H1 (cell line): ENCODE measurements around the gene LIPA. TPM values are rescaled to one million over a fixed set of nuclear protein-coding genes. Genes with fewer than 3 reads are reported as not detected.

ENCODE experiments used
- ATF2 ChIP-seq: IDR thresholded peaks from 2 replicates; pipeline ENCODE4 v1.6.1; 2012; ENCODE audit warnings: low read length, inconsistent platforms
- CREB1 ChIP-seq: IDR thresholded peaks from 2 replicates; pipeline ENCODE4 v1.6.1; 2012; ENCODE audit warnings: inconsistent platforms
- CTBP2 ChIP-seq: IDR thresholded peaks from 2 replicates; pipeline ENCODE4 v1.7.0; 2011; ENCODE audit warnings: borderline replicate concordance, mild to moderate bottlenecking, moderate library complexity, mixed read lengths, low read length; ENCODE audit not compliant: insufficient read depth, insufficient read length
- GABPA ChIP-seq: IDR thresholded peaks from 2 replicates; pipeline ENCODE4 v1.6.1; 2011; ENCODE audit warnings: mild to moderate bottlenecking, low read length, moderate library complexity, borderline replicate concordance; ENCODE audit not compliant: insufficient read depth
- POU5F1 ChIP-seq: IDR thresholded peaks from 2 replicates; pipeline ENCODE4 v1.6.1; 2011; ENCODE audit warnings: low read depth, mild to moderate bottlenecking, low read length, moderate library complexity
- polyA plus RNA-seq, 7 experiments: library from polyadenylated mRNA; depleted of rRNA in 3 of 7; stranded (reverse) in 5 of 7; unstranded in 2 of 7; fragments of >200 nt in 5 of 7; fragments of 200-250 nt in 2 of 7; gene quantifications; 1 replicate in 5 of 7; 2 replicates in 1 of 7; 4 replicates in 1 of 7; pipeline versions ENCODE4 v1.2.1 to v1.2.3, GENCODE V29; 2011 to 2013; ENCODE audit warnings: missing spikeins in 2 of 7, mixed read lengths in 2 of 7
- total RNA-seq: library from RNA; stranded (reverse); fragmentation: NEBNext Ultra II Directional; extraction: Animal tissue kit (Norgen Biotek cat#: 25700); gene quantifications from 2 replicates; pipeline ENCODE4 v1.2.1, GENCODE V29; 2021

The LIPA gene
- total and polyA plus RNA-seq, 2 of the 8 experiments (the other 6 are each of a cell fraction or from before 2014, with no cell fraction given), result 18.1 to 32.4 TPM

DNA sequence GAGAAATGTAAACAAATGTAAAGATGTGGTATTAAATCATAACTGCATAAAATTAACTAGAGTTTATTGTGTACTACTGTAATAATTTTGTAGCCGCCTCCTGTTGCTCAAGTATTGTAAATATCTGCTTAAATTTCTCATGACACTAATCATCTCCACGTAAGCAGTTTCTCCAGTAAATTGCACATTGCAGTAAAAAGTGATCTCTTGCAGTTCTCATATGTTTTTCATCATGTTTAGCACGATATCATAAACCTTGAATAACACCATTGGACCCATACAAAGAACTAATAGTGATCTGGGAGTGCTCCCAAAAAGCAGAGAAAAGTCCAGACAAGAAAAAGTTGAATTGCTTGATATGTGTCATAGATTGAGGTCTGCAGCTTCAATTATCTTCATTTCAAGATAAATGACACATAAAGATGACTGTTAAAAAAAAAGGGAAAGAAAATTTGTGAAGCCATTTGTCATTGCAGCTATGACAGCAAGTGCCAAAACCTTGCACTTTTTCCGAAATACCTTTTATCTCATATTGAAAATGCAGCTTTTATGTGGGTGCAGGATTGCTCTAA, 15.3 kb downstream of the LIPA start (continued):
- TF ChIP-seq CTBP2, result no peak
- no peak for TF ChIP-seq GABPA
- TF ChIP-seq CREB1, result no peak
- TF ChIP-seq ATF2, result no peak
- TF ChIP-seq POU5F1, result no peak
